Measurements from ENCODE around the gene SGIP1. TPM values are rescaled to one million over a fixed set of nuclear protein-coding genes. Genes with fewer than 3 reads are reported as not detected.

The SGIP1 gene
- total and polyA plus RNA-seq, 2 of the 4 experiments (the other 2 are of a cell fraction), result 27.1 to 42.7 TPM

DNA sequence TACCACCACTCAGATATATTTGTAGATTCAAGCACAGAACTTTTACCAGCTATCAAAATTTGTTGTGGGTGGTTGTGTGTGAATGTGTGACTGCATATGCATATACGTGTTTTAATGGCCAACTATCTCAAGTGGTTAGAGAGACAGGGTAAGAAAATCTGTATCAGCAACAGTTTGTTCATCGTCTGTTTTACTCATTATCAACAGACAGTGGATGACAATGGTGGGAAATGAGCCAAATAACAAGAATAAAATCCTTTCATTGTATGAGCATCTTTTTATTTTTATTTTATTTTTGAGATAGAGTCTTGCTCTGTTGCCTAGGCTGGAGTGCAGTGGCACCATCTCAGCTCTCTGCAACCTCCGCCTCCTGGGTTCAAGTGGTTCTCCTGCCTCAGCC, 195.6 kb downstream of the SGIP1 start:
- Histone ChIP-seq H3K79me1 (ENCODE audit: low read depth in 1 of 2, low read length in 2 of 2) (peaks cover 0 to 5% of the 10 kb centered on the region in 2 experiments; a peak in 2 of 4 replicates), H2BK15ac (ENCODE audit: low read depth, low read length) (no peak overlapping the region), H3K27ac (ENCODE audit: insufficient read depth, low read length) (no peak overlapping the region), H2BK5ac (ENCODE audit: low read depth, low read length, poor library complexity, severe bottlenecking) (no peak overlapping the region), H4K8ac (ENCODE audit: low read depth in 2 of 2, low read length in 2 of 2) (no peak overlapping the region), H3K4me1 (ENCODE audit: control insufficient read depth, insufficient read depth, low read length) (peaks cover 3% of the 10 kb centered on the region), H3K4me2 (ENCODE audit: low read depth, low read length) (no peak overlapping the region), H3K9ac (ENCODE audit: low read depth, low read length) (no peak overlapping the region), H2AFZ (replicated peaks; ENCODE audit: low read length, poor library complexity) (no peak overlapping the region), H2AK9ac (replicated peaks; ENCODE audit: low read depth, low read length, poor library complexity) (no peak overlapping the region), H3K9me1 (ENCODE audit: insufficient read depth, low read length) (peaks cover 8% of the 10 kb centered on the region; the same call in 1 of the 2 replicates), H3K23ac (ENCODE audit: low read depth, low read length) (no peak overlapping the region), H4K20me1 (ENCODE audit: insufficient read depth, low read length) (peaks cover 9% of the 10 kb centered on the region), H3K4me3 (ENCODE audit: insufficient read depth, low read depth, low read length) (no peak overlapping the region), H4K91ac (ENCODE audit: insufficient read depth, low read depth, low read length) (no peak overlapping the region), H3K4ac (ENCODE audit: low read depth, low read length) (no peak overlapping the region), H4K5ac (ENCODE audit: low read depth, low read length) (no peak overlapping the region), H3K14ac (replicated peaks; ENCODE audit: low read depth, low read length) (no peak overlapping the region), H2AK5ac (ENCODE audit: low read depth, low read length) (no peak overlapping the region), H2BK120ac (ENCODE audit: low read depth, low read length) (no peak overlapping the region), H3K27me3 (ENCODE audit: control insufficient read depth, insufficient read depth, low read length) (no peaks in the 10 kb centered on the region), H2BK20ac (ENCODE audit: low read depth, low read length) (no peak overlapping the region), H3K56ac (ENCODE audit: extremely low read depth, insufficient read depth, low read length) (no peak overlapping the region), H3K36me3 (ENCODE audit: control insufficient read depth, insufficient read depth, low read length) (peaks cover 20% of the 10 kb centered on the region), H3K18ac (ENCODE audit: low read depth, low read length) (no peak overlapping the region), H3K9me3 (ENCODE audit: control insufficient read depth, insufficient read depth, low read length) (no peaks in the 10 kb centered on the region)
- TF ChIP-seq BHLHE40 (IDR thresholded peaks at IDR 0.05; ENCODE audit: low read depth, low read length) (no peak), NFE2L2 (IDR thresholded peaks at IDR 0.05; ENCODE audit: low read depth, low read length) (no peak), MAZ (IDR thresholded peaks at IDR 0.05; ENCODE audit: borderline replicate concordance, low read depth, low read length) (no peak), CHD1 (IDR thresholded peaks at IDR 0.05; ENCODE audit: low read depth, low read length) (no peak), RCOR1 (IDR thresholded peaks at IDR 0.05; ENCODE audit: insufficient replicate concordance, low read length) (no peak), SMC3 (IDR thresholded peaks at IDR 0.05; ENCODE audit: low read depth, low read length) (no peak), RFX5 (IDR thresholded peaks at IDR 0.05; ENCODE audit: low read depth, low read length) (no peak), CEBPB (IDR thresholded peaks at IDR 0.05; ENCODE audit: low read depth, low read length) (no peak)
- TF ChIP-seq, protein P1, sequence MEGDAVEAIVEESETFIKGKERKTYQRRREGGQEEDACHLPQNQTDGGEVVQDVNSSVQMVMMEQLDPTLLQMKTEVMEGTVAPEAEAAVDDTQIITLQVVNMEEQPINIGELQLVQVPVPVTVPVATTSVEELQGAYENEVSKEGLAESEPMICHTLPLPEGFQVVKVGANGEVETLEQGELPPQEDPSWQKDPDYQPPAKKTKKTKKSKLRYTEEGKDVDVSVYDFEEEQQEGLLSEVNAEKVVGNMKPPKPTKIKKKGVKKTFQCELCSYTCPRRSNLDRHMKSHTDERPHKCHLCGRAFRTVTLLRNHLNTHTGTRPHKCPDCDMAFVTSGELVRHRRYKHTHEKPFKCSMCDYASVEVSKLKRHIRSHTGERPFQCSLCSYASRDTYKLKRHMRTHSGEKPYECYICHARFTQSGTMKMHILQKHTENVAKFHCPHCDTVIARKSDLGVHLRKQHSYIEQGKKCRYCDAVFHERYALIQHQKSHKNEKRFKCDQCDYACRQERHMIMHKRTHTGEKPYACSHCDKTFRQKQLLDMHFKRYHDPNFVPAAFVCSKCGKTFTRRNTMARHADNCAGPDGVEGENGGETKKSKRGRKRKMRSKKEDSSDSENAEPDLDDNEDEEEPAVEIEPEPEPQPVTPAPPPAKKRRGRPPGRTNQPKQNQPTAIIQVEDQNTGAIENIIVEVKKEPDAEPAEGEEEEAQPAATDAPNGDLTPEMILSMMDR (conservative IDR thresholded peaks at IDR 0.05; ENCODE audit: low read depth, low read length), result no peak
- TF ChIP-seq, protein P2, sequence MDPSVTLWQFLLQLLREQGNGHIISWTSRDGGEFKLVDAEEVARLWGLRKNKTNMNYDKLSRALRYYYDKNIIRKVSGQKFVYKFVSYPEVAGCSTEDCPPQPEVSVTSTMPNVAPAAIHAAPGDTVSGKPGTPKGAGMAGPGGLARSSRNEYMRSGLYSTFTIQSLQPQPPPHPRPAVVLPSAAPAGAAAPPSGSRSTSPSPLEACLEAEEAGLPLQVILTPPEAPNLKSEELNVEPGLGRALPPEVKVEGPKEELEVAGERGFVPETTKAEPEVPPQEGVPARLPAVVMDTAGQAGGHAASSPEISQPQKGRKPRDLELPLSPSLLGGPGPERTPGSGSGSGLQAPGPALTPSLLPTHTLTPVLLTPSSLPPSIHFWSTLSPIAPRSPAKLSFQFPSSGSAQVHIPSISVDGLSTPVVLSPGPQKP (IDR thresholded peaks at IDR 0.05; ENCODE audit: borderline replicate concordance, low read depth, low read length), result no peak
- ChIA-PET POLR2A (ENCODE audit: unreplicated experiment) (no interaction called here), CTCF (no interaction called here)
- in situ Hi-C loops (cut with MboI; ENCODE audit: low sequenced_read_pairs), result loop anchor here (25.0 kb wide), 1 partner anchor 467 kb away; no protein-coding TSS in a partner anchor
- intact Hi-C loops (cut with micrococcal nuclease), result loop anchor here (10.0 kb wide), 2 partner anchors 475 to 775 kb away; no protein-coding TSS in a partner anchor
- ATAC-seq (ENCODE audit: low read depth) (no peak), DNase-seq (no peak)
- no CpG with 5 or more reads among the region's 3 CpGs for WGBS, 2 experiments (ENCODE audit: extremely low coverage in 2 of 2, insufficient read length in 1 of 2)
- dilution Hi-C loops (cut with HindIII; ENCODE audit: low sequenced_read_pairs, unreplicated experiment), result no loop called here
- no TSS peak for BruUV-seq (replicated peaks)

All from IMR-90 (cell line).